Measurements from ENCODE around the gene TGFBR1.

- TF ChIP-seq CTCF (IDR thresholded peaks at IDR 0.05) (no peak), POLR2A (IDR thresholded peaks at IDR 0.05) (no peak)
These were observed 15.2 kb downstream of the TGFBR1 start for GRCh38 chr9:99119976-99120655.
